NCI-H1694 treated with DMSO at 0.1 percent for 48 hours (cell line): ENCODE results near the gene SKAP1.

Experiments
- DNase-seq: peaks from one replicate; lab custom pipeline; 2025; lab: John Stamatoyannopoulos, UW

The SKAP1 gene

GRCh38 chr17:48241770-48242497, 188.1 kb downstream of the SKAP1 start:
- DNase-seq, result no peak

DNA sequence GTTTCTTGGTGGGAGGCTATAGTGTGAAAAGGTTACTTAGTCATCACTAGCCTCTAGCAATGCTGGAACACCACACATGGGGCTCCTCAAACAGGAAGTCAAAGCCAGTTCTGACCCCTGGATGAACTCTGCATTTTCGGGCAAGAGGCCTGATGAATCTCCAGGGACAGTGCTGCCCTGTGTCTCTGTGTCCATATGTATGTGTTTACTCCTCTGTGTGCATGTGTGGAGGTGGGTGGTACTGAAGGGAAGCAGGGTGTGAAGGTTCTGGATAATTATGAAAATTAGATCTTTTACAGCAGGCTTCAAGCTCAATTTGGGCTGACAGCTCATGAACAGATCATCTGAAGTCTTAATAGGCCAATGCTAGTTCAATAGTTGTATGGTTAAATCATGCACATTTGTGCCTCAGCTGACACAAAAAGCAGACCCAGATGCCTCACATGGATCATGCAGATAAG, 188.9 kb downstream of the SKAP1 start:
- DNase-seq, result no peak

DNA sequence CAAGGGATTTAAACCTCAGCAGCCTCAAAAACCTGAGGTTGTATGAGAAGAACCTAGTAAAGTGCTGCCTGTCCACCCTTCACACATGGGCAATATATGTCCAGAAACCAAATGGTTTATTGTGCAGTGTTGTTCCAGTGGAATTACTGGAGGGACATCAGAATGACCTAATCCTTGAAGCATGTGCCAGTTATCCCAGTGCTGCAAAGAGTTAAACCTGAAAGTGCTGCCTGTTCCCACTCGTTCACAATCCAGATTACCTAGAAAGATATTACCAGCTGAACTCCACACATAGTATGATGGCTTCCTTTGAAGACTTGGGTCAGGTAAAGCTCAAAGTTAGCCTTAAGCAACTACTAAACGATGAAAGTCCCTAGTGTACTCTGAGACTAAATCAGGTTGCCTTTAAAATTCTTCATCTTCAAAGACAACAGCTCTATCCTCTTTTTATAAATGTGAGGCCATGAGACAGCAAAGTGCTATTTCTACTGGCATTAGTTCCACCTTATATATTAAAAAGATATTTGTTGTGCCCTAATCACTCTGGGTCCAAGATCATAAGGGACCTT, 189.4 kb downstream of the SKAP1 start:
- no peak for DNase-seq

- no peak for DNase-seq
Observed at GRCh38 chr17:48240122-48240521, 189.9 kb downstream of the SKAP1 start.

DNA sequence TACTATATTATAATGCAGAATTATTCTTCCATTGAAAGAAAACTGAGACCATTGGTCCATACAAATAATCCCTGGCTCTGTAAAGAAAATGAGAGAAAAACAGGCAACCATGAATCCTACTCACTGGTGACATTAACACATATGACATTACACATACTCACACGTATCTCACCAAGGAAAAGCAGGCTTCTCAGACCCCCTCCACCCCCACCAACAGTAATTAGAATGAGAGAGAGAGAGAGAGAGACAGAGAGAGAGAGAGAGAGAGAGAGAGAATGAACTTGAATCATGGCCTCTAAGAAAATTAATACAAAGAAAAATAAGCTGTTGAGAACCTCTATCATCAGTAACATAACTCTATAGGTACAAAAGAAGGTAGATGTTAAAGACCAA, 190.4 kb downstream of the SKAP1 start:
- no peak for DNase-seq

GRCh38 chr17:48238933-48239602, 190.9 kb downstream of the SKAP1 start:
- DNase-seq, result no peak

DNA sequence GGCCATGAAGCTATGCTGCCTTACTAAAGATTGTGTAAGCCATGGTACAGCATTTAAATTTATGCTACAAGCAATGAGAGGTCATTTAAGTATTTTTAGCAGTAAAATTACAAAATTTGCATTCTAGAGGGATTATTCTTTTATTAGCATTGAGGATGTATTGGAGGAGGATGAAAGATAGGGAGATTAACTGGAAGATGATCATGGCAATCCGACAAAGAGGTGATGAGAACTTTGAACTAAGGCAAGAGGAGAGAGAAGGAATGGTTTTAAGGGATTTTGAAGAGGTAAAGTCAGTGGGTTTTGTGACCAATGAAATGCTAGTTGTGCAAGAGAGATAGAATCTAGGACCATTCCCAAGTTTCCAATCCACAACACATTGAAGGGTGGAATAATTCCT, 192.6 kb downstream of the SKAP1 start:
- DNase-seq, result no peak

DNA sequence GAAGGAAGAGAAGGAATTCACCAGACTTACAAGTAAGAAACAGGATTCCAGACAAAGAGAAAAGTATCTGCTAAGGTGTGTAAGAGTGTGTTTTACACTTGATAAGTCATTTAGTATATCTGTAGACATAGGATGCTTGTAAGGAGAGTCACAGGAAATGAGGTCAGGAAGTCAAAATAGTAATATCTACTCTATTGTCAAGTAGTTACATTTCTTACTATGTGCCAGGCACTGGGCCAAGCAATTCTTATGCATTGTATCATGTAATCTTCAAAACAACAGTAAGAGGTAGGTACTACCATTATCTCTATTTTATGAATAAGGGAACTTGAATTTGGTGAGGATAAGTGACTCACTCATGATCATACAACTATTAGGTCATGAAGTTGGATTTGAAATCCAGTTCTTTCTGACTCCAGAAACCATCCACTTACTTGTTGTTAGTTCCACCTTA, 193.3 kb downstream of the SKAP1 start:
- DNase-seq, result no peak

DNA sequence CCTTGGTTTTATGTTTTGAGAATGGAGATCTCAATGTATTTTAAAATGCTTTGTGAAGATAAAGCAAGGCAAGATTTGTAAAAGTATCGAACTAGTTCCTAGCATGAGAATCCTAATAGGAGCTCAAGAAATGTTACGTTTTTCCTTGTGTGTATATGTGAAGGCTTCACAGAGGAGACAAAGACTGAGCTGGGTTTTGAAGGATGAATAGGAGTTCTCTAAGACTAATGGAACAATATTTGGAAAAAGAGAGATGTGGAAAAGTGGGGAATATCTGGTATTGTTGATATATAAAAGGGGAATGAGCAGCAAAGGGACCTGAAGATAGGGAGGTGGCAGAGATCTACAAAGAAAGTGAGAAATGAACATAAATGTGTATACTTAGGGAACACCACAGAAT, 195.1 kb downstream of the SKAP1 start:
- DNase-seq, result no peak

DNA sequence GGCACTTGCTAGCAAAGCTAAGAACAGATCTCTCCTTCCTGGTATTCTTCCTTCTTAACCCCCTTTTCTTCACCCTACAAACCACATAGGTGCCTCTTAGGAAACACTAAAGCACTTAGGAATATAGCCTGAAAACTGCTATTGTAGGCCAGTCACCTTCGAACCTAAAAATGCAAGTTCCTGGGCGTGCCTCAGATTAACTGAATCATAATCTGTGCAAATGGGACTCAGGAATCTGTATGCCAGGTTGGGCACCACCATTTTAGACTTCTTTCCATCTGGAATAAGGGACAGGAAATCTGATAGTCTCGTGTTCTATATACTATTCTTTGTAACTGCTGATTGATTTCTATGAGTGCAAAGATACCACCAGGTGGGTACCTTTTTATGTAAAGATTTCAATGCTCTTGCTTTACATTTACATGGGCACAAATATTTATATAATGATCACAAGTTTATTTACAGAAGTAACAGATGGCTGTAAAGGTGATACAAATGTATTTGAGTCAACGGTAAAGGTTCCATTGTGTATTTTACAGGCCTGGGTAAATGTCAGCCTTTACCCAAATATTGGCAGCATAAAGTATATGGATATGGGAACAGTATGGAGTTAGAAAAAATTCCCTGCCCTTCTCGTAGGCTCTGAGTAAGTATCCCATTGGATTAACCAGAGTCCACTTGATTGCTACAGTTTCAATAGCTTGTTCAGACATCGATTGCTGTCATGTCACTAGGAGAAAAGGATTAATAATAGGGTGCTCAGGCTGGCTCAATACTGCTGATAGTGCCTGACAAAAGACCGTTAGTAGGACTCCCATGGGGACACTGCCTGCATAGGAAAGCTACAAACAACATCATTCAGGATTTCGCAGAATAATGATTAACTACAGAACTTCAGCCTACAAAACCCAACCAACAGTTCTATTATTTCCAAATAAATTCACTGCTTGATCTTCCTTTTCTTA, 197.7 kb downstream of the SKAP1 start:
- DNase-seq, result no peak

- DNase-seq, result no peak
Observed at GRCh38 chr17:48229936-48230335, 200.1 kb downstream of the SKAP1 start.

GRCh38 chr17:48228720-48229119, 201.3 kb downstream of the SKAP1 start:
- no peak for DNase-seq

DNA sequence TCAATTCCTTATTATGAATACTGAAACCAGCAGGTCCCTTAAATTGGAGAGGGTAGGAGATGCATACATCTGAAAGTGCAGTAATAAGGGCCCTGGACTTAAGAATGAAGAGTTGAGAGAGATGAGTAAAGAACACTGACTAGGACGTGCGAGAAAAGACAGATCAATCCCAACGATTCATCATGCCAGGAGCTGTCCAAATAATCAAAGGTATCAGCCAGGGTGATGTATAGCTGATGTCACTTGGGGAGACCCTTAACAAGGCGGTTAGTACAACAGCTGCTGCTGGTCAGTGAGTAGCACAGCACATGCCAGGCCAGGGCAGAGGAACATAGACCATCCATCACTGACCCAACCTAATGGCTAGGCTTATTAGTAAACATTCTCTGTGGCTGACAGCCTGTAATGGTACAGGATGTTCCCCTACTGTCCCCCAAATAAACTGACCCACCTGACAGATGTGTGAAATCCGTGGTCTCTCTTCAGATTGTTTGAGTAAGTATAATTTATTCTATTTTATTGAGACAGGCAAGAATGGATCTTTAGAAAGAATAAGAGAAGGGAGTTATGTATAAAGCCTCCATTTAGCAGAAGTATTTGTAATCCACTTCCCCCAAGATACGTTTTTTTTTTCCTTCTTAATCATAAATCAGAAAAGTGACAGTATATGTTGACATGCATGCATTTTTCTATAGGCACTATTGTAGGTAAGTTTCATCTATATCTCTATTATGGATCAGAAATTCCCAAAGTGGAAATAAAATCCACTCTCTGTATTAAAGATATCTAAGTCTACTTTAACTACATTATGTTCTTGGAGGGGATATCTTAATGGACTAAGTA, 204.1 kb downstream of the SKAP1 start:
- no peak for DNase-seq

DNA sequence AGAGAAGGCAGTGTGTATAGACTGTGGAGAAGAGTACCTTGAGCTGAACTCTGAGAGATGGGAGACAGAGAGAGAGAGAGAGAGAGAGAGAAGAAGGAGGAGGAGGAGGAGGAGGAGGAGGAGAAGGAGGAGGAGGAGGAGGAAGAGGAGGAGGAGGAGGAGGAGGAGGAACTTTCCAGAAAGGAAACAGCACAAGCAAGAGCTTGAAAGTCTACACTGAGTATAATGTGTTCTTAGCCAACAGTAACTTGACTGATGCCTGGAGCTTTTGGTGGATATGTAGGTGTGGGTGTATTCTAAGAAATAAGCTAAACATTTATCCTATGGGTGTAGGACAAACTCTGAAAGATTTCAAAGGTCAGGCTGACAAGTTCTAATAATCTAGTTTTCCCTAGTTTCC, 206.1 kb downstream of the SKAP1 start:
- DNase-seq, result no peak

- DNase-seq, result no peak
Observed at GRCh38 chr17:48219617-48220016, 210.4 kb downstream of the SKAP1 start.

- DNase-seq, result peak; percentile 38
Observed at GRCh38 chr17:48215583-48216139, 214.4 kb downstream of the SKAP1 start.

DNA sequence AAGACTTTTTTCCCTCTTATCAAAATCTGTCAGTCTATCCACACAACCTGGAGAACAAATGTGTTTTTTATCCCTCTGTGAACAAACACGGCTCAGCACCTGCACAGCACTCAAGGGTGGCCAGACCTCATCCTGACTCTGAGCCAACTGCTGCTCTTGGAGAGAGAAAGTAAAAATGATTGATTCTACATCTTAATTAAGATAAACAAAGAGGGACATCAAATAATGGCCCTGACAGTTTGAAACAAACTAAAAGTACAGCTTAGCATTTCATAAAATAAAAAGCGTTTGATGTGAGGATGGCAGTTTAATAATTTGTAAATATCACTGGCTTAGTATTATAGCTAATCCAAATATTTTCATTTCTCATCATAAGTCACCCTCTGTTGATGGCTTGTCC, 216.2 kb downstream of the SKAP1 start:
- no peak for DNase-seq

DNA sequence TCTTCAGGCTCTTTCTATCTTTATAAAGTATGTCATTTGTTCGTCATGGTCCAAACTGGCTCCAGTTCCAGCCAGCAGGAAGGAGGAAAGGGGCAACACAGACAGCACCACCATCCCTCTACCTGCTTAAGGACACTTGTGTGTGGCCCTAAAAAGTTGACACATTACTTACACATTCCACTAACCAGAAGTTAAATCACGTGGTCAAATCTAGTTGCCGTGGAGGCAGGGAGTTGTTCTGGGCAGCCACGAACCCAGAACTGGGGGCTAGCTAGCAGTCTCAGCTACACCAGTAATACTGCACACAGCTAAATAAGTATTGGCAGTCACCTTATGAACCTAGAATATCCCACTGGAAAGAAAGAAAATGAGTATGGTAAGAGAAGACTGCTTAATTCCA, 218.2 kb downstream of the SKAP1 start:
- DNase-seq, result no peak

DNA sequence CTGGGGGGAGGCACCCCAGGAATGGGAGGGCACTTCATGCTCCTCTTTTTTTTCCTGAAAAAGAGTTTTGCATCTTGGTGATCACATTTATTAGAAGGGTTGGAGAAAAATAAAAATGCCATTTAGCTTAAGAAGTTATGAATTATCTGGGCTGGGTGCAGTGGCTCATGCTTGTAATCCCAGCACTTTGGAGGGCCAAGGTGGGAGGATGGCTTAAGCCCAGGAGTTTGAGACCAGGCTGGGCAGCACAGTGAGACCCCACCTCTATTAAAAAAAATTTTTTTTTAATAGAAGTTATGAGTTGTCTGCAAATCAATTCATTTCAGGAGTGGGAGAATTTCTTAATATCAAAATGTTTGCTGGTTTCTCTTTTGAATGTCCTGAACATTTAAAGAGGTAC, 219.0 kb downstream of the SKAP1 start:
- no peak for DNase-seq

DNA sequence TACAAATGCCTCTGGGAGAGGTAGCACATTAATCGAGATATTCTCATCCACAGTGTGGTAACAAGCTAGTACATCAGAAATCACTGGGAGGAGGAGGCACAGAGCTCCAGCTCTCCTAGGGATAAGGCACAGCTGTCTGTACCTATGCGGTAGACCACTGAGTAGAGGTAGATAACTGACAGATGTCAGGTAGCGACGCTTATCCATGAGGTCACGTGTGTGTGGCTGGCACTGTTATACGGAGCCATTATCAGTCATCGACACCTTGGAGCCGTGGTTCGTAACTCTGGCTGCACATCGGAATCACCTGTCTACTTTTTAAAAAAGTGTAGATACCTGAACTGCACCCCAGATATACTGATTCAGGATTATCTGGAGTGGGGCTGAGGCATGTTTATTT, 220.0 kb downstream of the SKAP1 start:
- no peak for DNase-seq
